Stomach (tissue), 9 donors: ENCODE data around the gene KLHL36. TPM values are rescaled to one million over a fixed set of nuclear protein-coding genes. Genes with fewer than 3 reads are reported as not detected.

ENCODE experiments used
- DNase-seq, 2 donors: peaks; one replicate each; pipeline versions ENCODE4 v3.0.0 to v3.0.0-alpha.2; 2013 to 2019
- H3K27ac ChIP-seq, 5 donors: fragments of 200-600 bp in 4 of 5; sonication (generic) in 4 of 5; one replicate each; pipeline ENCODE4 v1.5.1; 2013 to 2019; ENCODE audit warnings: mild to moderate bottlenecking in 1 of 5, moderate library complexity in 1 of 5
- H3K27me3 ChIP-seq, 3 donors: fragments of 200-600 bp; sonication (generic); one replicate each; pipeline ENCODE4 v1.5.1; 2017 to 2019; ENCODE audit warnings: mixed run types in 1 of 3
- H3K36me3 ChIP-seq, 4 donors: fragments of 200-600 bp; sonication (generic); 1 replicate in 3 of 4; 2 replicates in 1 of 4; pipeline ENCODE4 v1.5.1; 2016 to 2019
- H3K4me1 ChIP-seq, 4 donors: fragments of 200-600 bp; sonication (generic); one replicate each; pipeline ENCODE4 v1.5.1; 2016 to 2019
- H3K4me3 ChIP-seq, 4 donors: fragments of 200-600 bp; sonication (generic) in 3 of 4; one replicate each; pipeline ENCODE4 v1.5.1; 2016 to 2019; ENCODE audit warnings: mild to moderate bottlenecking in 1 of 4
- H3K9me3 ChIP-seq, 4 donors: fragments of 200-600 bp; sonication (generic); one replicate each; pipeline ENCODE4 v1.5.1; 2016 to 2019
- CTCF ChIP-seq, 7 experiments: fragments of 450-650 bp in 4 of 7; fragments of 200-600 bp in 3 of 7; sonication (generic) in 3 of 7; IDR thresholded peaks; one replicate each; pipeline ENCODE4 v1.5.1; 2016 to 2019; ENCODE audit warnings: antibody characterized with exemption in 7 of 7, control low read depth in 2 of 7, mild to moderate bottlenecking in 1 of 7
- EP300 ChIP-seq: sonication (generic); formaldehyde crosslinking; IDR thresholded peaks from one replicate; pipeline ENCODE4 v1.6.1; 2017; ENCODE audit warnings: antibody characterized with exemption
- POLR2A ChIP-seq, 4 donors: fragments of 450-650 bp; IDR thresholded peaks; one replicate each; pipeline ENCODE4 v1.6.1; 2016; ENCODE audit warnings: antibody characterized with exemption in 4 of 4, control low read depth in 2 of 4, mild to moderate bottlenecking in 1 of 4, moderate library complexity in 1 of 4
- POLR2AphosphoS5 ChIP-seq, 3 donors: sonication (generic); formaldehyde crosslinking; IDR thresholded peaks; one replicate each; pipeline ENCODE4 v1.6.1; 2016; ENCODE audit warnings: antibody characterized with exemption in 3 of 3
- WGBS, 5 donors: extraction: QIAGEN DNeasy Blood & Tissue Kit in 3 of 5; methylation state at CpG; one replicate each; pipeline versions ENCODE4 v1.1.5 to v1.1.7; 2013 to 2018; 5-methylcytosine and 5-hydroxymethylcytosine counted together
- intact Hi-C: fragments of 100-400 bp; cut with DNase I; formaldehyde crosslinking; loops from one replicate; pipeline ENCODE4 v1.15.1; 2023; ENCODE audit warnings: low total_unique reads
- polyA plus RNA-seq, 3 donors: library from polyadenylated mRNA; stranded (reverse); fragments of 200-250 nt; gene quantifications; one replicate each; pipeline ENCODE4 v1.2.3, GENCODE V29; 2013
- total RNA-seq, 5 donors: library from RNA; depleted of rRNA; stranded (reverse); fragments of >200 nt; gene quantifications; one replicate each; pipeline versions ENCODE4 v1.1.0 to v1.2.3, GENCODE V29; 2014 to 2016
- donor health status: healthy with polysubstance abuse.
- donor health status: Bipolar disorder and iron deficiency.
- donor health status: healthy.

KLHL36 gene
- total and polyA plus RNA-seq, 8 donors, result 10.5 to 62.4 (median 35.3) TPM

- WGBS, 5 donors, result 93 to 96% (median 95%) methylated on average over 22 of the region's 22 CpGs
- Histone ChIP-seq H3K27ac (no peak overlapping the region), H3K27me3 (no peaks in the 10 kb centered on the region), H3K4me3 (no peak overlapping the region), H3K36me3 (peaks cover 77 to 100% (median 98%) of the 10 kb centered on the region in 4 donors), H3K9me3 (no peaks in the 10 kb centered on the region), H3K4me1 (peaks cover 0 to 18% (median 4%) of the 10 kb centered on the region in 4 donors)
- intact Hi-C loops, result no loop called here
- DNase-seq, result no peak
- no peak for TF ChIP-seq POLR2A (IDR thresholded peaks at IDR 0.05)
- no peak for TF ChIP-seq CTCF (IDR thresholded peaks at IDR 0.05)
Measured at GRCh38 chr16:84656649-84657048, 8.3 kb downstream of the KLHL36 start.

DNA sequence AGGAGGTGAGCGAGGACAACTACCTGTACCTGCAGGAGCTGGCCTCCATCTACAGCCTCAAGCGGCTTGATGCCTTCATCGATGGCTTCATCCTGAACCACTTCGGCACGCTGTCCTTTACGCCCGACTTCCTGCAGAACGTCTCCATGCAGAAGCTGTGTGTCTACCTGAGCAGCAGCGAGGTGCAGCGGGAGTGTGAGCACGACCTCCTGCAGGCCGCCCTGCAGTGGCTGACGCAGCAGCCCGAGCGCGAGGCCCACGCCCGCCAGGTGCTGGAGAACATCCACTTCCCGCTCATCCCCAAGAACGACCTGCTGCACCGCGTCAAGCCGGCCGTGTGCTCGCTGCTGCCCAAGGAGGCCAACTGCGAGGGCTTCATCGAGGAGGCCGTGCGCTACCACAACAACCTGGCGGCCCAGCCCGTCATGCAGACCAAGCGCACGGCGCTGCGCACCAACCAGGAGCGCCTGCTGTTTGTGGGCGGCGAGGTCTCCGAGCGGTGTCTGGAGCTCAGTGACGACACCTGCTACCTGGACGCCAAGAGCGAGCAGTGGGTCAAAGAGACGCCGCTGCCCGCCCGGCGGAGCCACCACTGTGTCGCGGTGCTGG lies 9.0 kb downstream of the KLHL36 start:
- Histone ChIP-seq H3K27me3 (no peaks in the 10 kb centered on the region), H3K27ac (no peak overlapping the region), H3K9me3 (no peaks in the 10 kb centered on the region), H3K4me3 (no peak overlapping the region), H3K36me3 (peaks cover 84 to 100% (median 98%) of the 10 kb centered on the region in 4 donors), H3K4me1 (peaks cover 0 to 18% (median 4%) of the 10 kb centered on the region in 4 donors)
- 97 to 98% (median 98%) methylated on average over 17 to 50 of the region's 50 CpGs for WGBS, 5 donors
- intact Hi-C loops, result no loop called here
- DNase-seq, result no peak
- TF ChIP-seq POLR2A (IDR thresholded peaks at IDR 0.05) (no peak), EP300 (no peak), POLR2AphosphoS5 (IDR thresholded peaks at IDR 0.05) (no peak), CTCF (IDR thresholded peaks at IDR 0.05) (no peak)

- no peaks in the 10 kb centered on the region for H3K9me3 ChIP-seq
- H3K4me3 ChIP-seq, result no peak overlapping the region
- intact Hi-C loops, result no loop called here
- H3K27me3 ChIP-seq, result no peaks in the 10 kb centered on the region
- no peak for TF ChIP-seq POLR2AphosphoS5 (IDR thresholded peaks at IDR 0.05)
- TF ChIP-seq EP300, result no peak
- no peak for TF ChIP-seq POLR2A (IDR thresholded peaks at IDR 0.05)
- no peak for TF ChIP-seq CTCF (IDR thresholded peaks at IDR 0.05)
- H3K36me3 ChIP-seq, result peaks cover 86 to 100% (median 98%) of the 10 kb centered on the region in 4 donors
- no peak overlapping the region for H3K27ac ChIP-seq
- WGBS, 5 donors, result 51 to 74% (median 61%) methylated on average over 11 of the region's 11 CpGs
- peaks cover 0 to 18% (median 4%) of the 10 kb centered on the region in 4 donors for H3K4me1 ChIP-seq
- DNase-seq, result no peak
Measured at GRCh38 chr16:84658690-84659089, 10.4 kb downstream of the KLHL36 start.

GRCh38 chr16:84659656-84660300 lies 11.5 kb downstream of the KLHL36 start:
- no peak for TF ChIP-seq EP300
- H3K27me3 ChIP-seq, result no peaks in the 10 kb centered on the region
- peaks cover 0 to 19% (median 2%) of the 10 kb centered on the region in 4 donors for H3K4me1 ChIP-seq
- no peaks in the 10 kb centered on the region for H3K9me3 ChIP-seq
- H3K36me3 ChIP-seq, result peaks cover 80 to 100% (median 98%) of the 10 kb centered on the region in 4 donors
- 94 to 97% (median 97%) methylated on average over 19 to 27 of the region's 27 CpGs for whole genome bisulfite sequencing, 5 donors
- intact Hi-C loops, result no loop called here
- no peak overlapping the region for H3K27ac ChIP-seq
- no peak for DNase-seq
- no peak overlapping the region for H3K4me3 ChIP-seq

DNA sequence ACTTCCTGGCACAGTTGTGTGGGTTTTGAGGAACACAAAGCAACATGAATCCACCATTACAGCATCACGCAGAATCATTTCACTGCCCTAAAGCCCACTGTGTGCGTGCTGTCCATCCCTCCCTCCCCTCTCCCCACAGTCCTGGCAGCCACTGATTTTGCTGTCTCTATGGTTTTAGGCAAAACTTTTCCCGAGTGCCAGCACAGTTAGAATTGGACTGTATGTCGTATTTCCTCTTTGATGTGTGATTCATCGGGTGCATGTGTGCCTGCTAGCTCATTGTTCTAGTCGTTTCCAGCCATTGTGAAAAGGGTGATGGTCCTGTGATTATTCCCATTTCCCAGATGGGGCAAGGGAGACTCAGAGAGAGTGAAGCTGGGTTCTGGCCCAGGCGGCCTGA lies 12.7 kb downstream of the KLHL36 start:
- Histone ChIP-seq H3K4me1 (peaks cover 0 to 16% (median 0%) of the 10 kb centered on the region in 4 donors), H3K36me3 (peaks cover 82 to 100% (median 98%) of the 10 kb centered on the region in 4 donors), H3K27me3 (no peaks in the 10 kb centered on the region), H3K27ac (no peak overlapping the region), H3K9me3 (no peaks in the 10 kb centered on the region), H3K4me3 (no peak overlapping the region)
- 78 to 87% (median 81%) methylated on average over 7 of the region's 7 CpGs for WGBS, 5 donors
- intact Hi-C loops, result no loop called here
- TF ChIP-seq EP300, result no peak
- DNase-seq, result no peak
